Loucy (cell line): ENCODE data around the gene RGL4.

Source experiments
- H2AFZ ChIP-seq: fragments of 200-600 bp; sonication (generic); 2 replicates; pipeline ENCODE4 v1.6.0; 2016; ENCODE audit warnings: antibody characterized with exemption, mild to moderate bottlenecking, low read length, moderate library complexity
- H3F3A ChIP-seq: fragments of 200-600 bp; 2 replicates; pipeline ENCODE4 v1.6.0; 2016; ENCODE audit warnings: antibody characterized with exemption, low read depth, mild to moderate bottlenecking
- H3K27me3 ChIP-seq: fragments of 200-600 bp; sonication (generic); 2 replicates; pipeline ENCODE4 v1.6.1; 2014; ENCODE audit warnings: low read length, mild to moderate bottlenecking; ENCODE audit not compliant: insufficient read depth, poor library complexity, severe bottlenecking
- H3K36me3 ChIP-seq: fragments of 200-600 bp; sonication (generic); 2 replicates; pipeline ENCODE4 v1.6.1; 2016; ENCODE audit warnings: low read length; ENCODE audit not compliant: insufficient read depth
- H3K4me1 ChIP-seq: fragments of 200-600 bp; sonication (generic); 2 replicates; pipeline ENCODE4 v1.5.1; 2014; ENCODE audit warnings: low read length, mild to moderate bottlenecking; ENCODE audit not compliant: insufficient read depth, poor library complexity, severe bottlenecking
- H3K4me2 ChIP-seq: fragments of 200-600 bp; sonication (generic); 2 replicates; pipeline ENCODE4 v1.6.0; 2014; ENCODE audit warnings: antibody characterized with exemption, low read length, low read depth, mild to moderate bottlenecking; ENCODE audit not compliant: poor library complexity, severe bottlenecking
- H3K4me3 ChIP-seq: fragments of 200-600 bp; sonication (generic); 2 replicates; pipeline ENCODE4 v1.5.1; 2014; ENCODE audit warnings: low read length, mild to moderate bottlenecking, mixed read lengths; ENCODE audit not compliant: poor library complexity, severe bottlenecking
- H3K79me2 ChIP-seq: fragments of 200-600 bp; sonication (generic); 2 replicates; pipeline ENCODE4 v1.6.1; 2014; ENCODE audit warnings: low read length; ENCODE audit not compliant: insufficient read depth
- H3K9ac ChIP-seq: fragments of 200-600 bp; sonication (generic); 2 replicates; pipeline ENCODE4 v1.6.0; 2014; ENCODE audit warnings: mild to moderate bottlenecking, low read depth, low read length, moderate library complexity; ENCODE audit not compliant: poor library complexity, severe bottlenecking
- H3K9me2 ChIP-seq: fragments of 200-600 bp; sonication (generic); replicated peaks from 2 replicates; pipeline ENCODE4 v1.6.1; 2016; ENCODE audit warnings: low read depth, low read length, mixed read lengths
- H3K9me3 ChIP-seq: fragments of 200-600 bp; sonication (generic); 2 replicates; pipeline ENCODE4 v1.6.1; 2014; ENCODE audit warnings: mild to moderate bottlenecking, antibody characterized with exemption, low read length, low read depth; ENCODE audit not compliant: insufficient read depth
- H4K20me1 ChIP-seq: fragments of 200-600 bp; sonication (generic); 2 replicates; pipeline ENCODE4 v1.6.0; 2014; ENCODE audit warnings: antibody characterized with exemption, low read length, mild to moderate bottlenecking; ENCODE audit not compliant: insufficient read depth, poor library complexity, severe bottlenecking
- CTCF ChIP-seq: fragments of 200-600 bp; sonication (generic); conservative IDR thresholded peaks from 2 replicates; pipeline ENCODE4 v1.5.1; 2014; ENCODE audit warnings: mild to moderate bottlenecking, antibody characterized with exemption, low read length
- EZH2phosphoT487 ChIP-seq: fragments of 200-600 bp; IDR thresholded peaks from 2 replicates; pipeline ENCODE4 v1.6.1; 2018; ENCODE audit warnings: antibody characterized with exemption, mild to moderate bottlenecking, moderate library complexity, borderline replicate concordance

RGL4 gene

GRCh38 chr22:23715806-23716375 lies 25.1 kb downstream of the RGL4 start:
- Histone ChIP-seq H3K9me3 (no peaks in the 10 kb centered on the region), H4K20me1 (peaks cover 8% of the 10 kb centered on the region), H3K4me1 (peaks cover 17% of the 10 kb centered on the region), H3K36me3 (peaks cover 3% of the 10 kb centered on the region; the same call in 1 of the 2 replicates), H3F3A (no peaks in the 10 kb centered on the region), H3K79me2 (peaks cover 38% of the 10 kb centered on the region), H3K27me3 (no peaks in the 10 kb centered on the region), H3K4me2 (peak overlapping the region; percentile 94), H2AFZ (no peak overlapping the region), H3K9me2 (no peaks in the 10 kb centered on the region), H3K4me3 (peak overlapping the region; percentile 90), H3K9ac (peak overlapping the region; percentile 93)
- TF ChIP-seq EZH2phosphoT487 (no peak), CTCF (no peak)

DNA sequence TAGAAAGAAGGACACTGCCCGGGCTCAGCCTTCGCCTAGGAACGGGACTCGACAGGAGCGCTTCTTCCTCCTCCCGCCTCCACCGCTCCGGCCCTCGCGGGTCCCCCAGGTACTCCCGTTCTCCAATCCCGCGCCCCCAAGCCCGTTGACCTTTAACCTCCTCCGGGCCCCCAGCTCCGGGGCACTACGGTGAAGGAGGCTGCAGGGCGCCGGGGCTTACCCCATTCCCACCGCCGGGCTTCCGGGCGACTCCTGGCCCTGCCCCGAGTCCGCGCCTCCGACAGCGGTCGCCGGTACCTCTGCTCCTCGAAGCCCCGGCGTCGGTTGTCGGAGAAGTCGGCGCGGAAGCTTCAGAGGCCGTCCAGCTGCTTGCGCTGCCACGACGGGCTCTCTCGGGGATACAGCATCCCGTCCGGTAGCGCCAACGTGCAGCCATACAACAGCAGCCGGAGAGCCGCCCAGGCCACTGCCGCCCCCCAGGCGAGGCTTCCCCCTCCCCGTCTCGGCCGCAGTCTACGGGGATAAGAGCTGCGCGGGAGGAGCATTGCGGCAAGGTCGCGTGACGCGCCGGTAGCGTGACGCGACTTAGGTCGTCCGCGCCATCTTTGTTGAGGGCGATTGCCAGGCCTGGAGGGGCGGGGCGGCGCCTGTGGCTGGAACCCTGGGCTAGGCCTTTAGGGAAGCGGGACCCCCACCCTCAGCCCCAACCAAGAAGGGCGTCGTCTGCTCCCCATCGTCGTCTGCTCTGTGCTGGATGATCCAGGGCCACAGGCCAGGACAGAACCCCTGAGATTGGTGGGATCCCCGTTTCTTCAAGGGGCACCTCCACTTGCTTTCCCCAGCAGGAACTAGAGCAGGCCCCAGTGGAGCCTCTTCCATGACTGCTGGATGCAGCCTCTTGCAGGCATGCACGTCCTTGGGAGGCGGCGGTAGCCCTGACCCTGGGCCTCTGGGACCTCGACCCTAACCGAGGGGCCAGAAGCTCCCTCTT lies 26.3 kb downstream of the RGL4 start:
- peak overlapping the region; percentile 99 for H2AFZ ChIP-seq
- peak overlapping the region; percentile 90 for H3K4me3 ChIP-seq
- peak overlapping the region; percentile 93 for H3K9ac ChIP-seq
- H3F3A ChIP-seq, result no peaks in the 10 kb centered on the region
- peaks cover 17% of the 10 kb centered on the region for H3K4me1 ChIP-seq
- H3K4me2 ChIP-seq, result peak overlapping the region; percentile 94
- no peaks in the 10 kb centered on the region for H3K27me3 ChIP-seq
- peaks cover 8% of the 10 kb centered on the region for H4K20me1 ChIP-seq
- H3K9me3 ChIP-seq, result no peaks in the 10 kb centered on the region
- no peak for TF ChIP-seq EZH2phosphoT487
- TF ChIP-seq CTCF, result no peak
- H3K36me3 ChIP-seq, result peaks cover 3% of the 10 kb centered on the region; the same call in 1 of the 2 replicates
- H3K79me2 ChIP-seq, result peaks cover 33% of the 10 kb centered on the region
- H3K9me2 ChIP-seq, result no peaks in the 10 kb centered on the region

DNA sequence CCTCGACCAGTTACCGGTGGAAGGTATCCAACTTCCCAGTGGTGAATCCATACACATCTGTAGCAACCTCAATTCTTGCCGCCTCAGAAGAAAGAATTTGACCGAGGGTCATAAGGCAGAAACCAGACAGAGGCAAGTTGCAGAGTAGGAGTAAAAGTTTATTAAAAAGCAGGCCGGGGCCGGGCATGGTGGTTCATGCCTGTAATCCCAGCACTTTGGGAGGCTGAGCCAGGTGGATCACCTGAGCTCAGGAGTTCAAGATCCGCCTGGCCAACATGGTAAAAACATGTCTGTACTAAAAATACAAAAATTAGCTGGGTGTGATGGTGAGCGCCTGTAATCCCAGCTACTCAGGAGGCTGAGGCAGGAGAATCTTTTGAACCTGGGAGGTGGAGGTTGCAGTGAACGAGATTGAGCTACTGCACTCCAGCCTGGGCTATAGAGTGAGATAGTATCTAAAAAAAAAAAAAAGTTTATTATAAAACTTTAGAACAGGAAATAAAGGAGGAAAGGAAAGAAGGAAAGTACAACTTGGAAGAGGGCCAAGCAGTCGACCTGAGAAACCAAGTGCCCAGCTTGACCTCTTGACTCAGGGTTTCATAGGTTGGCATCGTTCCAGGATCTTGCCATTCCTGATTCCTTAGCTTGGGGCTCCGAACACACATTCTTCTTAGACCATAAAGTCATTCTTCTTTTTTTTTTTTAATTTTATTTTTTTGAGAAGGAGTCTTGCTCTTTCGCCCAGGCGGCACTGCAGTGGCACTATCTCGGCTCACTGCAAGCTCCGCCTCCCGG lies 27.8 kb downstream of the RGL4 start:
- H3K9me2 ChIP-seq, result no peaks in the 10 kb centered on the region
- peaks cover 8% of the 10 kb centered on the region for H4K20me1 ChIP-seq
- no peak overlapping the region for H3K4me2 ChIP-seq
- no peak for TF ChIP-seq CTCF
- no peak for TF ChIP-seq EZH2phosphoT487
- no peaks in the 10 kb centered on the region; the same call in 1 of the 2 replicates for H3K36me3 ChIP-seq
- no peak overlapping the region for H3K4me3 ChIP-seq
- H3K27me3 ChIP-seq, result no peaks in the 10 kb centered on the region
- H3K9ac ChIP-seq, result no peak overlapping the region
- H3K4me1 ChIP-seq, result peaks cover 17% of the 10 kb centered on the region
- no peaks in the 10 kb centered on the region for H3K9me3 ChIP-seq
- peaks cover 30% of the 10 kb centered on the region for H3K79me2 ChIP-seq
- no peaks in the 10 kb centered on the region for H3F3A ChIP-seq
- H2AFZ ChIP-seq, result peak overlapping the region; percentile 25; the same call in 1 of the 2 replicates
